Trophoblast cell (in vitro differentiated cells and primary cell): ENCODE measurements around the gene RNF207.
A peak's percentile ranks its signal among the peaks of the same experiment; 100 is the strongest.
"Not testable (repeated sequence)": the region's sequence is repeated elsewhere in the genome, so short reads cannot be mapped to it uniquely, and the experiment has no call there.

Source experiments
- DNase-seq, 2 donors: peaks; one replicate each; pipeline ENCODE4 v3.0.0-alpha.2; 2016
- H2AFZ ChIP-seq: 2 replicates; pipeline ENCODE4 v1.6.1; 2013; ENCODE audit warnings: low read length, moderate library complexity, mild to moderate bottlenecking; ENCODE audit not compliant: insufficient read depth, poor library complexity
- H2AK5ac ChIP-seq: 2 replicates; pipeline ENCODE4 v1.6.1; 2013; ENCODE audit warnings: mild to moderate bottlenecking, low read length
- H2BK120ac ChIP-seq: 2 replicates; pipeline ENCODE4 v1.6.1; 2013; ENCODE audit warnings: low read length, mild to moderate bottlenecking, moderate library complexity; ENCODE audit not compliant: insufficient read depth, poor library complexity
- H2BK12ac ChIP-seq: 2 replicates; pipeline ENCODE4 v1.6.1; 2013; ENCODE audit warnings: mild to moderate bottlenecking, low read length, moderate library complexity
- H2BK5ac ChIP-seq: 2 replicates; pipeline ENCODE4 v1.6.1; 2013; ENCODE audit warnings: low read length, low read depth, moderate library complexity, mild to moderate bottlenecking; ENCODE audit not compliant: poor library complexity
- H3K14ac ChIP-seq: 2 replicates; pipeline ENCODE4 v1.6.1; 2013; ENCODE audit warnings: mild to moderate bottlenecking, low read length
- H3K18ac ChIP-seq: 2 replicates; pipeline ENCODE4 v1.6.1; 2013; ENCODE audit warnings: mild to moderate bottlenecking, low read length
- H3K23ac ChIP-seq: 2 replicates; pipeline ENCODE4 v1.6.1; 2013; ENCODE audit warnings: low read length
- H3K27ac ChIP-seq: 2 replicates; pipeline ENCODE4 v1.5.1; 2013; ENCODE audit warnings: low read depth, mild to moderate bottlenecking, inconsistent platforms, low read length, moderate library complexity
- H3K27me3 ChIP-seq: 2 replicates; pipeline ENCODE4 v1.6.1; 2013; ENCODE audit warnings: inconsistent platforms, mild to moderate bottlenecking, low read length, moderate library complexity; ENCODE audit not compliant: insufficient read depth
- H3K36me3 ChIP-seq, 2 experiments: 1 replicate in 1 of 2; 2 replicates in 1 of 2; pipeline ENCODE4 v1.6.1; 2013; ENCODE audit warnings: low read length in 2 of 2, mild to moderate bottlenecking in 2 of 2, moderate library complexity in 1 of 2; ENCODE audit not compliant: insufficient read depth in 2 of 2, control insufficient read depth in 1 of 2
- H3K4ac ChIP-seq: 2 replicates; pipeline ENCODE4 v1.6.1; 2013; ENCODE audit warnings: low read depth, mild to moderate bottlenecking, low read length, moderate library complexity
- H3K4me1 ChIP-seq, 2 experiments: 1 replicate in 1 of 2; 2 replicates in 1 of 2; pipeline ENCODE4 v1.6.1; 2013; ENCODE audit warnings: low read length in 2 of 2, mild to moderate bottlenecking in 2 of 2, moderate library complexity in 1 of 2; ENCODE audit not compliant: insufficient read depth in 2 of 2, control insufficient read depth in 1 of 2
- H3K4me2 ChIP-seq: 2 replicates; pipeline ENCODE4 v1.6.1; 2013; ENCODE audit warnings: inconsistent platforms, mild to moderate bottlenecking, low read length, moderate library complexity
- H3K4me3 ChIP-seq: 2 replicates; pipeline ENCODE4 v1.5.1; 2013; ENCODE audit warnings: mild to moderate bottlenecking, low read depth, low read length, inconsistent platforms
- H3K79me1 ChIP-seq: one replicate; pipeline ENCODE4 v1.6.1; 2013; ENCODE audit warnings: low read length
- H3K79me2 ChIP-seq: 2 replicates; pipeline ENCODE4 v1.6.1; 2013; ENCODE audit warnings: low read length, mild to moderate bottlenecking; ENCODE audit not compliant: control insufficient read depth, insufficient read depth, poor library complexity
- H3K9ac ChIP-seq: 2 replicates; pipeline ENCODE4 v1.6.1; 2013; ENCODE audit warnings: mild to moderate bottlenecking, low read length
- H3K9me3 ChIP-seq: 2 replicates; pipeline ENCODE4 v1.6.1; 2013; ENCODE audit warnings: low read depth, mild to moderate bottlenecking, control low read depth, inconsistent platforms, low read length; ENCODE audit not compliant: insufficient read depth
- H4K12ac ChIP-seq: 2 replicates; pipeline ENCODE4 v1.6.1; 2013; ENCODE audit warnings: low read depth, mild to moderate bottlenecking, low read length, moderate library complexity
- H4K8ac ChIP-seq: 2 replicates; pipeline ENCODE4 v1.6.1; 2013; ENCODE audit warnings: low read depth, mild to moderate bottlenecking, low read length, moderate library complexity
- H4K91ac ChIP-seq: one replicate; pipeline ENCODE4 v1.6.1; 2013; ENCODE audit warnings: low read depth, mild to moderate bottlenecking, low read length, moderate library complexity
- WGBS: extraction: QIAGEN DNeasy Blood & Tissue Kit; methylation state at CpG from one replicate; pipeline ENCODE4 v1.1.7; 2013; ENCODE audit warnings: missing lambda C conversion rate; ENCODE audit not compliant: insufficient read length, insufficient coverage; ENCODE audit errors: extremely low coverage; 5-methylcytosine and 5-hydroxymethylcytosine counted together

RNF207 gene

GRCh38 chr1:6211731-6212130 lies 5.8 kb downstream of the RNF207 start:
- no peak overlapping the region for H3K23ac ChIP-seq
- no peak overlapping the region for H4K8ac ChIP-seq
- H3K27me3 ChIP-seq: peaks cover 11% of the 10 kb centered on the region
- H4K91ac ChIP-seq: no peak overlapping the region
- WGBS: no CpG with 5 or more reads among the region's 16 CpGs
- H3K4ac ChIP-seq: no peak overlapping the region
- H3K18ac ChIP-seq: no peak overlapping the region
- H3K4me1 ChIP-seq: peaks cover 8 to 10% of the 10 kb centered on the region in 2 experiments
- H3K9me3 ChIP-seq: peaks cover 15% of the 10 kb centered on the region
- H3K79me1 ChIP-seq: no peaks in the 10 kb centered on the region
- H2BK120ac ChIP-seq: no peak overlapping the region
- H2BK5ac ChIP-seq: no peak overlapping the region
- no peak overlapping the region for H3K4me2 ChIP-seq
- no peak overlapping the region for H3K4me3 ChIP-seq
- H2AK5ac ChIP-seq: no peak overlapping the region
- no peak for DNase-seq
- H4K12ac ChIP-seq: no peak overlapping the region
- H2BK12ac ChIP-seq: no peak overlapping the region
- no peak overlapping the region for H2AFZ ChIP-seq
- H3K79me2 ChIP-seq: no peaks in the 10 kb centered on the region
- H3K27ac ChIP-seq: no peak overlapping the region
- no peak overlapping the region for H3K9ac ChIP-seq
- peaks cover 0 to 4% of the 10 kb centered on the region in 2 experiments for H3K36me3 ChIP-seq
- no peak overlapping the region for H3K14ac ChIP-seq

- H3K4me3 ChIP-seq: no peak overlapping the region
- no peak for DNase-seq
- H3K4ac ChIP-seq: no peak overlapping the region
- peaks cover 6% of the 10 kb centered on the region for H3K27me3 ChIP-seq
- no peak overlapping the region for H3K27ac ChIP-seq
- no peak overlapping the region for H2BK12ac ChIP-seq
- no peak overlapping the region for H3K9ac ChIP-seq
- H2BK120ac ChIP-seq: no peak overlapping the region
- no peak overlapping the region for H4K12ac ChIP-seq
- H2BK5ac ChIP-seq: no peak overlapping the region
- no peak overlapping the region for H3K23ac ChIP-seq
- no peaks in the 10 kb centered on the region for H3K79me2 ChIP-seq
- no CpG with 5 or more reads among the region's 20 CpGs for WGBS
- H3K4me1 ChIP-seq: peaks cover 8 to 10% of the 10 kb centered on the region in 2 experiments
- no peak overlapping the region for H3K18ac ChIP-seq
- H3K9me3 ChIP-seq: peaks cover 13% of the 10 kb centered on the region
- H2AK5ac ChIP-seq: no peak overlapping the region
- H2AFZ ChIP-seq: no peak overlapping the region
- no peak overlapping the region for H3K4me2 ChIP-seq
- H3K79me1 ChIP-seq: no peaks in the 10 kb centered on the region
- peaks cover 0 to 4% of the 10 kb centered on the region in 2 experiments for H3K36me3 ChIP-seq
- H4K91ac ChIP-seq: no peak overlapping the region
- H3K14ac ChIP-seq: no peak overlapping the region
- H4K8ac ChIP-seq: no peak overlapping the region
Observed at GRCh38 chr1:6212193-6212959, 6.5 kb downstream of the RNF207 start.

- no peak overlapping the region for H2AK5ac ChIP-seq
- no peak overlapping the region for H3K4ac ChIP-seq
- no peak overlapping the region for H2BK120ac ChIP-seq
- no peak overlapping the region for H3K27ac ChIP-seq
- no peak overlapping the region for H2AFZ ChIP-seq
- no peaks in the 10 kb centered on the region for H3K9me3 ChIP-seq
- no CpG with 5 or more reads among the region's 16 CpGs for WGBS
- no peak overlapping the region for H3K23ac ChIP-seq
- no peaks in the 10 kb centered on the region for H3K79me1 ChIP-seq
- H3K27me3 ChIP-seq: no peaks in the 10 kb centered on the region
- no peak overlapping the region for H4K8ac ChIP-seq
- H2BK12ac ChIP-seq: no peak overlapping the region
- no peak overlapping the region for H3K18ac ChIP-seq
- H4K91ac ChIP-seq: no peak overlapping the region
- no peak overlapping the region for H4K12ac ChIP-seq
- no peak for DNase-seq
- H3K4me1 ChIP-seq: peaks cover 3 to 5% of the 10 kb centered on the region in 2 experiments
- H3K9ac ChIP-seq: no peak overlapping the region
- peaks cover 12 to 13% of the 10 kb centered on the region in 2 experiments for H3K36me3 ChIP-seq
- no peak overlapping the region for H3K14ac ChIP-seq
- H3K4me2 ChIP-seq: no peak overlapping the region
- H2BK5ac ChIP-seq: no peak overlapping the region
- H3K4me3 ChIP-seq: no peak overlapping the region
- no peaks in the 10 kb centered on the region for H3K79me2 ChIP-seq
Observed at GRCh38 chr1:6218375-6219164, 12.7 kb downstream of the RNF207 start.

DNA sequence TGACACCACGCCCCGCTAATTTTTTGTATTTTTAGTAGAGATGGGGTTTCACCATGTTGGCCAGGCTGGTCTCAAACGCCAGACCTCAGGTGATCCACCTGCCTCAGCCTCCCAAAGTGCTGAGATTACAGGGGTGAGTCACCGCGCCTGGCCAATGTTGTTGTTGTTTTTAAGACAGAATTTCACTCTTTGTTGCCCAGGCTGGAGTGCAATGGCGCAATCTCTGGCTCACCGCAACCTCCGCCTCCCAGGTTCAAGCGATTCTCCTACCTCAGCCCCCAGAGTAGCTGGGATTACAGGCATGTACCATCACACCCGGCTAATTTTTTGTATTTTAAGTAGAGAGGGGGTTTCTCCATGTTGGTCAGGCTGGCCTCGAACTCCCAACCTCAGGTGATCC lies 13.7 kb downstream of the RNF207 start:
- H3K23ac ChIP-seq, H3K14ac ChIP-seq, H2AFZ ChIP-seq, H3K9ac ChIP-seq, H2BK120ac ChIP-seq, H3K27ac ChIP-seq, H4K91ac ChIP-seq, H3K18ac ChIP-seq, H3K27me3 ChIP-seq, H3K4me3 ChIP-seq, H3K4me2 ChIP-seq, H3K9me3 ChIP-seq, H2AK5ac ChIP-seq, H3K79me2 ChIP-seq, H3K4ac ChIP-seq, H4K12ac ChIP-seq, H3K4me1 ChIP-seq, H4K8ac ChIP-seq, H3K79me1 ChIP-seq, H2BK12ac ChIP-seq, H2BK5ac ChIP-seq: not testable (repeated sequence)
- DNase-seq: peak; percentile 36 to 55
- peaks cover 19 to 20% of the 10 kb centered on the region in 2 experiments for H3K36me3 ChIP-seq
- WGBS: no CpG with 5 or more reads among the region's 11 CpGs
